ENCODE data around the gene RPS8. TPM values are rescaled to one million over a fixed set of nuclear protein-coding genes. Genes with fewer than 3 reads are reported as not detected.
A peak's percentile ranks its signal among the peaks of the same experiment; 100 is the strongest.

Gene RPS8
- 1,000 to 10,000 TPM in 3 of 4 donors, 100 to 1,000 TPM in 1; 505 to 1,630 (median 1,282) TPM for total RNA-seq

GRCh38 chr1:44775078-44775929, at the start of gene RPS8:
Gene RPS8, plus strand, starts transcription at chr1:44775540. Its CDS starts 57 bp downstream, at chr1:44775597.
- no peaks in the 10 kb centered on the region for H3K27me3 ChIP-seq
- intact Hi-C loops (cut with DNase I; ENCODE audit: low total_unique reads) = loop anchor here (5.0 kb wide), 1 partner anchor 527 kb away; no protein-coding TSS in a partner anchor
- H3K27ac ChIP-seq = peak within 1 kb of the TSS; percentile 92 to 97 (median 95)
- peak within 1 kb of the TSS; percentile 72 to 81 (median 78) for H3K4me3 ChIP-seq
- peaks cover 9 to 29% (median 21%) of the 10 kb centered on the region in 4 donors for H3K4me1 ChIP-seq
- H3K36me3 ChIP-seq = peaks cover 0 to 20% (median 4%) of the 10 kb centered on the region in 4 donors
- H3K9me3 ChIP-seq = no peaks in the 10 kb centered on the region
- in situ Hi-C loops (cut with MboI; ENCODE audit: low pct_ligation_motif_present in 1 of 4, low pct_unique_long_range_greater_than_20kb in 1 of 4, low sequenced_read_pairs in 3 of 4) = loop anchor here in 2 of 4 donors (25.0 kb wide), 2 partner anchors 237 to 537 kb away; partner anchors contain the start of genes HECTD3 (in 1 of the 2) and UROD (in 1 of the 2)
- peak; percentile 95 for DNase-seq
- WGBS, 2 donors (ENCODE audit: low coverage in 1 of 2) = 0 to 1% methylated on average over 4 to 46 of the region's 65 CpGs
- peak; percentile 97 for TF ChIP-seq POLR2A (IDR thresholded peaks at IDR 0.05)
- TF ChIP-seq CTCF (IDR thresholded peaks at IDR 0.05) = no peak
- peak; percentile 99 for TF ChIP-seq POLR2AphosphoS5 (IDR thresholded peaks at IDR 0.05)

- in situ Hi-C loops (cut with MboI; ENCODE audit: low pct_ligation_motif_present in 1 of 4, low pct_unique_long_range_greater_than_20kb in 1 of 4, low sequenced_read_pairs in 3 of 4) = no loop called here
- TF ChIP-seq EP300 (IDR thresholded peaks at IDR 0.05; ENCODE audit: low read depth) (no peak), POLR2AphosphoS5 (IDR thresholded peaks at IDR 0.05) (peak; percentile 59 to 99 (median 98)), CTCF (IDR thresholded peaks at IDR 0.05) (peak; percentile 84 to 94 (median 87)), POLR2A (IDR thresholded peaks at IDR 0.05) (peak; percentile 98)
- WGBS, 2 donors (ENCODE audit: low coverage in 1 of 2) = 2% methylated on average over 9 to 19 of the region's 19 CpGs
- DNase-seq = peak; percentile 97
- no peaks in the 10 kb centered on the region for H3K9me3 ChIP-seq
- no peaks in the 10 kb centered on the region for H3K36me3 ChIP-seq
- peaks cover 5 to 28% (median 13%) of the 10 kb centered on the region in 4 donors for H3K4me1 ChIP-seq
- H3K4me3 ChIP-seq = peak within 1 kb of the TSS in 3 of 4 donors; percentile 9 to 38 (median 20)
- intact Hi-C loops (cut with DNase I; ENCODE audit: low total_unique reads) = no loop called here
- H3K27ac ChIP-seq = peak within 1 kb of the TSS; percentile 87 to 95 (median 91)
- no peaks in the 10 kb centered on the region for H3K27me3 ChIP-seq
Measured at GRCh38 chr1:44730741-44731512, 44.4 kb upstream of the RPS8 start, which contains the start of gene RNU5D-1. Gene RNU5D-1, minus strand, starts transcription at chr1:44731170.

- WGBS, 2 donors (ENCODE audit: low coverage in 1 of 2) = 46% methylated on average over 1 of the region's 1 CpG; no CpG with 5 or more reads in 1 of the 2 donors
- H3K27ac ChIP-seq = peak overlapping the region in 3 of 4 donors; percentile 34 to 42 (median 35)
Measured at GRCh38 chr1:44733365-44733764, 42.0 kb upstream of the RPS8 start.

More at GRCh38 chr1:44733365-44733764, 42.0 kb upstream of the RPS8 start:
- H3K9me3 ChIP-seq = no peaks in the 10 kb centered on the region
- H3K4me1 ChIP-seq = peaks cover 5 to 28% (median 13%) of the 10 kb centered on the region in 4 donors
- H3K4me3 ChIP-seq = no peak overlapping the region
- intact Hi-C loops (cut with DNase I; ENCODE audit: low total_unique reads) (no loop called here), in situ Hi-C loops (cut with MboI; ENCODE audit: low pct_ligation_motif_present in 1 of 4, low pct_unique_long_range_greater_than_20kb in 1 of 4, low sequenced_read_pairs in 3 of 4) (no loop called here)
- no peaks in the 10 kb centered on the region for H3K27me3 ChIP-seq
- TF ChIP-seq POLR2AphosphoS5 (IDR thresholded peaks at IDR 0.05) (no peak), EP300 (IDR thresholded peaks at IDR 0.05; ENCODE audit: low read depth) (no peak), POLR2A (IDR thresholded peaks at IDR 0.05) (no peak), CTCF (IDR thresholded peaks at IDR 0.05) (no peak)
- no peak for DNase-seq
- no peaks in the 10 kb centered on the region for H3K36me3 ChIP-seq
